NCI-H510A treated with DMSO at 0.1 percent for 48 hours (cell line): Measurements from ENCODE around the gene YPEL5.
A peak's percentile ranks its signal among the peaks of the same experiment; 100 is the strongest.
"Not testable (repeated sequence)": the region's sequence is repeated elsewhere in the genome, so short reads cannot be mapped to it uniquely, and the experiment has no call there.

ENCODE experiments used
- DNase-seq: peaks from one replicate; lab custom pipeline; 2025; lab: John Stamatoyannopoulos, UW

YPEL5 gene

DNA sequence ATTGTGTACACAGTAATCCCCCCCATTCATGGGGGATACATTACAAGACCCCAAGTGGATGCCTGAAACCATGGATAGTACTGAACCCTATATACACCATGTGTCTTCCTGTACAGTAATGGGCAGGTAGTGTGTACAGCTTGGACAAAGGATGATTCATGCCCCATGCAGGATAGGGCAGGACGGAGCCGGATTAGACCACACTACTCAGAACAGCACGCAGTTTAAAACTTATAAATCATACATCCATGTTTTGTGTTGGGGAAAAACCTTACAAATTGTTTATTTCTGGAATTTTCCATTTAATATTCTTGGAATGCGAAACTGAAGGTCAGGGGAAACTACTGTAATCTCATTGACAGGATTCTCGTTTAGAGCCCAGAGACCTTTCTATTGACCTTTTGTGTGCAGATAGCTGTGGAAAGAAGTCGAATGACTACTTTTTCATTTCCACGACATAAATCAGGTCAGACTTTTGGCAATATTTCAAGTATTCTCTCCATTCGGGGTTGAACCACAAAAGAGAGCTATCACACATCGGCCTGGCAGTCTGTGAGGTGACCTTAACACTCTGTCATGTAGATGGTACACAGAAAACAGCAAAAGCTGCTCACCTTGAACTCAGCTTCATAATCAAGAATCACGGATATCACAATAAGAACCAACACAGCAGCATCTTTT, 9.9 kb upstream of the YPEL5 start:
- DNase-seq, result no peak

DNA sequence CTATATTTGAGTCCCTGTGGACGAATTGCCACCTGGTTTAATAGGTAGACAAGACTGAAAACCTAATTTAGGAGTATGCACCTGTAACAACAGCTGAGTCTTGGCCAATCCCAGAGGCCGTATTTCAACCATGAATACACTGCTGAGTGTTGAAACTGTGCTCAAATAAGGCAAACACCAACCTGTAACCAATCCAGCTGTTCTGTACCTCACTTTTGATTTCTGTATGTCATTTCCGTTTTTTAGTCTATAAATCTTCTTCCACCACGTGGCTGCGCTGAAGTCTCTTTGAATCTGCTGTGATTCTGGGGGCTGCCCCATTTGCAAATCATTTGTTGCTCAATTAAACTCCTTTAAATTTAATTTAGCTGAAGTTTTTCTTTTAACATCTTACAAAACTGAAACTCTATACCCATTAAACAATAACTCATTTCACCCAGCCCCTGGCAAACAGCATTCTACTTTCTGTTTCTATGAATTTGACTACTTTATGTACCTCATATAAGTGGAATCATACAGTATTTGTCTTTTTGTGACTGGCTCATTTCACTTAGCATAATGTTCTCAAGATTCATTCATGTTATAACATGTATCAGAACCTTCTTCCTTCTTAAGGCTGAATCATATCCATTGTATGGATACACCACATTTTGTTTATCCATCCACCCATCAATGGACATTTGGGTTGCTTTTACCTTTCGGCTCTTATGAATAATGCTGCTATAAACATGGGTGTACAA, 7.5 kb upstream of the YPEL5 start:
- DNase-seq, result no peak

DNA sequence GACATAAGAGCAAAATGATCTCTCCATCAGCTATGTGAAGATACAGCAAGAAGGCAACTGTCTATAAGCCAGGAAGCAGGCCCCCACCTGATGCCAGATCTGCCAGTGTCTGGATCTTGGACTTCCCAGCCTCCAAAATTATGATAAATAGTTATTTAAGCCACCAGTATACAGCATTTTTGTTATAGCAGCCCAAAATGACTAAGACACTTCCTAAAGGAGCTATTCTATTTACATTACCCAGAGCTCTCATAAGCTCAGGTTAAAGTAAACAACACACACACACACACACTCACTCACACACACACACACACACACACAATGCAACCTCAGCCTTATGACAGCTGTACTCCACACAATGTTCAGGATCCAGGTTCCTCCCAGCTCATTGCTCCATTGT, 5.7 kb upstream of the YPEL5 start:
- no peak for DNase-seq

DNA sequence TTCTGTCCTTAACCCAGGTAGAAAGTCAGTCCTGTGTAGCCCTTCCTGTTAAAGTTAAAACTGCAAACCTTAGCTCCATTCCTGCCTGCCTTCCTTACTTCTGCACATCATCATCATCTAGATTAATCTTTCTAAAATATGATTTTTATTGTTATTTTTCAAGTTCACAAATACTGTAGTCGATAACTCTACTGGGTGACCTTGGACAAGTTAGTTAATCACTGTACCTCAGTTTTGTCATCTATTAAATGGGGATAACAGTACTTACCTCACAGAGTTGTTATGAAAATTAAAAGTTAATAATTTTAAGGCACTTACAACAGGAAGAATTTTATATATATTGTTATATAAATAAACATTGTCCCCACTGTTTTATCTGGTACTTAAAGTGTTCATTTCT, 2.5 kb upstream of the YPEL5 start:
- no peak for DNase-seq

DNA sequence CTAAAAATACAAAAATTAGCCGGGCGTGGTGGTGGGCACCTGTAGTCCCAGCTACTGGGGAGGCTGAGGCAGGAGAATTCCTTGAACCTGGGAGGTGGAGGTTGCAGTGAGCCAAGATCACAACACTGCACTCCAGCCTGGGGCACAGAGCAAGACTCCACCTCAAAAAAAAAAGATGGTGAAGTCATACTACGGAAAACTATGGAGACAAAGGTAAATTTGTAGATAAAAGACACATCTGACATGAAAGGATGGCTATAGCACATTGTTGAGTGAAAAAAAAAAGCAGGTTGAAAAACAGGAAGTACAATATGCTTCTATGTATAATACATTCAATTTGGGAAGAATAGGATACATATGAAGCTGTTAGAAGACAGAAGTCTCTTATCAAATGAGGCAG, 1.9 kb upstream of the YPEL5 start:
- not testable (repeated sequence) for DNase-seq

DNA sequence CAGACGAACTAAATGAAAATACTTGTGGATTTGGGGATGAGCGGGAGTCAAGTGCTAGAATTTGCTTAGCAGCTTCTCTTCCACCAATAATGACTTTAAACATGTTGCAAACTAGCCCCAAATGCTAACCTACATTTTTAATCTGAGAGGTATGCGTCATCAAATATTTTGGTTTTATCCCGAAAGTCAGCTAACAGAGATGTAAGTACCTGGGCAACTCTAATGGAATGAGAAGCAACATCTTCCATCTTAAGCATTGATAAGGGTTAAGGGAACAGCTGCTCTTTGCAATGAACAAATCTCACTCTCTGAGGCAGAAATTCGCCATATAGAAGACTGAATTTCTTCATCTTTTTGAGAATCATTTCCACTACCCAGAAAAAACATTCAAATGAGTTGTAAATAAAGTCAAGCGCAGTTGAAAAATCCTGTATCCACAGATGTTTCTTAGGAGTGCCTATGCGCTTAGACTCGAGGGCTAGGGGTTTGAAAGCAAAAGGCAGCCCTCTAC, 926 bp upstream of the YPEL5 start:
- no peak for DNase-seq

DNA sequence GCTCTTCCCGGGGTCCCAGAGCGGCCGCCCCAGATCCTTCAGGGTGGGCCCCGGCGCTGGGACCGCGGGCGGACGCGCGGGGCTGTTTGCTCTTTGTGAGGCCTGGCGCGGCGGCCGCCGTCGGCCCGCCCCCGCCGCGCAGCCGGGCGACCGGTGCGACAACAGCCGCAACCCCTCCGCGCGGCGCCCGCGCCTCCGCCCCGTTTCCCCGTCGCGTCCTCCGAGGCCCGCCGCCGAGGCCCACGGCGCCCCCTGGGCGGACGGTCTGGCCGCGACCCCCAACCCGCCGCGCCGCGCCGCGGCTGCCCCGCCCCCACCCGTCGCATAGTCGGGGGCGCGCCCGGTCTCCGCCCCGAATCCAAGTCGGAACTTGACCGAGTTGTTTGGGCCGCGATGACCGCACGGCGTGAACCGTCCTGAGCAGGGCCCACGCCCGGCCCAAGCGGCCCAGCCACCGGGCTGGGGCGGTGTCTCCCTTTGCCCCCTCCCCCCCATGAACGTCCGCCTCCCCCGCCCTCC, 448 bp downstream of the YPEL5 start:
- DNase-seq, result no peak

DNA sequence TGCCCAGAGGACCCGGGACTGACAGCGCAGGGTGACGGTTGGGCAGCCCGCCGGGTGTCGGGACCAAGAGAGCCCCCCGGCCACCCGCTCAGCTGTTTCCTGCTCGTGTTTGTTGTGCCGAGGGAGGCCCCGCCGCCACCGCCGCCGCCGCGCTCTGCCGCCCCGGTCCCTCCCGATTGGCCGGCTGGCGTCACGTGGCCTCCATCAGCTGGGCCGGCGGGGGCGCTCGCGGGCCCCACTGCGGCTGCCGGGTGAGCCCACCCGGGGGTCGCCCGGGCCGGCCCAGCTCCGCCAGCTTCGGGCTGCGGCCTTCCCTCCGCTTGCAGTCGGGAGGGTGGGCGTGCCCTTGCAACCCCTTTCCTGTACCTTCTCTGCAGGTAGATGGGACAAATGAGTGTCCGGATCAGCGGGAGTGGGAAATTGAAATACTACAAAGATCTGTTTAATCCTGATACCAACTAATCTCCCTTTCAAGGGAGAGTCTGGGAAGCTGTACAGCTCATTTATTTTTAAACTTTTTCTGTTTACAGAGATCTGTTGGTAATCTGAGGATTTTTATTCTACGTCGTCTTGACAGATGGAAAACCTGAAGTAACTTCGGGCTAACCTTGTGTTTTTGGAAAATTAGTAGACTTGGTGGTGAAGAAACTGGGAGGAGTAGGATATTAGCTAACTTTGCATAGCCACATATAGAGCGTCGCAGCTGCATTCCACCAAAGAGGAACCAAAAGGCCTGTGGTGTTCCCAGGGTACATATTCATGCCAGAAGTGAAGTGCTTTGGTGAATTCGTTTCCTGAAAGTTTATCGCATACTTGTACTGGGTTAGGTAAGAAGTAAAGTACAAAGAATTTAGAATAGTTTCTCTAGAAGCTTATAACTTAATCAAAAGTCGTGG, 1.2 kb downstream of the YPEL5 start:
- peak; percentile 40 for DNase-seq

DNA sequence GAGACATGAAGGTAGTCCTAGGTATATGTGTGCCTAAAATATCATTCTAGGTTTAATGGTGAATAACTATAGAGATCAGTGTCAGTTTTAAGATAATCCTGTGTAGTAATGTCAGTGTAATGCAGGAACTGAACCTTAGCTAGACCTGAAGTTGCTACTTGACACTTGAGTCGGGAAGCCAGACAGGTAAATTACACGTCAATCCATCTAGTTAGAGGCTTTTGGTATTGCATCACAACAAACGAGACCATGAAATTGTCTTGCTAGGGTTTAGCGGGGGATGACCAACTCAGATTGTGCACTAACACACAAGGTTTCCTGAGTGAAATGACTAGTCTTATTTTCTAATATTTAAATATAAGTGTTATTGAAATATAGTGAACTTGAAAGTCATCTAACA, 2.0 kb downstream of the YPEL5 start:
- no peak for DNase-seq

DNA sequence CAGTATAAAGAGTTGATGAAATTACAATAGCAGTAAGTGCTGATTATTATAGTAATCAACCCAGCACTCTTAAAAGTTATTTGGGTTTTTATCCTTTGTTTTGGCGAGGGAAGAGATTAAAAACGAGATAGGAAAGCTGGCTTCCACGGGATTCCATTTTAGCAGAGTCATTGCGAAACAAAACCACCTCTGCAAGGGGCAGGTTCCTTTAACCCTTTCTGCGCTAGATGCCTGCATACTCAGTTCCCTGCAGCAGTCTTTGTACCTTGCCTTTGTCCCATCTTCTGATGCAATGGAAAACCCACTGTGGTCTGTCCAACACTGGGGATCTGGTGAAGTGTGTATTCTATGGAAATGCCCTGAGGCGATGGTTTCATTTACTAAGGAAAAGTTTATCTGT, 2.7 kb downstream of the YPEL5 start:
- no peak for DNase-seq

DNA sequence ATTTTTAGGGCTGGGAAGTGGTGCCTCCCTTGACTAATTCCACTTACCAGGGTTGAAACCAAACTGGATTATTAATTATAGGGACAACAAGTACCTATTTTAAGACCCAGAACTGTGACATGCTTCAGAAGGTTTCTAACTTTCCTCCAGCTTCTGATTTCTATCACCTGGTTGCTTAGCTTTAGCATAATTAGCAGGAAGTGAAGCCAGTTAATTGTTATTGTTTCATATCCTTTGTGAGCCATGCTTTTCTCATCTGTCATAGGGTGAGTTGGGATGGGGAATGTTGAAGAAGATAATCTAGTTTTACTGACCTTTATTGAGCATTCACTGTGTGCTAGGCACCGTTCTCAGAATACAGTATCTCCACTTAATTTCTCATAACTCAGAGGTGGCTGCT, 3.2 kb downstream of the YPEL5 start:
- DNase-seq, result no peak

DNA sequence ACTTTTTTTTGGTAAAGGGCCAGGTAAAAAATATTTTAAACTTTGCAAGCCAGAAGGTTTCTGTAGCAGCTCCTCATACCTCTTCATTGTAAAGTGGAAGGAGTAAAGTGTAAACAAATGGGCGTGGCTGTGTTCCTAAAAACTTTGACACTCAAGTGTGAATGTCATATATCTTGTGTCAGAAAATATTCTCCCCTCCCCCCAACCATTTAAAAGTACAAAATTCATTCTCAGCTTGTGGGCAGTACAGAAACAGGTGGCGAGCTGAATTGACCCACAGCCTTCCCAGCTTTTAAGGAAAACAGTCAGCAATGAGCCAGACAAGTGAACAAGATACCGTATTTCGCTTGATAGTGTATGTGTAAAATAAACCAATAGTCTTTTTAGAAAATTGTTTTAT, 4.0 kb downstream of the YPEL5 start:
- no peak for DNase-seq

DNA sequence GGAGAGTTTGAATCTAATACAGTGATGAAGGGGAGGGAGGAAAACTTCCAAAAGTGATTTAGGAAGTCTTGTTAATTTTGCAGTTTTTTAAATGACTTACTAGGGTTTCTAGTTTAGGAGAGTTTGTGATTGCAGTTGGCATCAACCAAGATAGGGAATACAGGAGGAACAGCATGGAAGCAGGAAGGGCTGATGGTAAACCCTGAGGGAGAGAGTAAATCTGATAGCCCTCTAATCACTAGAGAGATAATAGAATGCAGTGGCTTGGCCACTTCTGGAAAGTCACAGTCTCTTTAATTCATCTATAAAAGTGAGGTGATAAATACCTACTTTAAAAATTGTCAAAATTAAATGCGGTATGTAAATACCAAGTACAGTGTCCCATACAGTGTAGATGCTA, 5.6 kb downstream of the YPEL5 start:
- DNase-seq, result no peak

DNA sequence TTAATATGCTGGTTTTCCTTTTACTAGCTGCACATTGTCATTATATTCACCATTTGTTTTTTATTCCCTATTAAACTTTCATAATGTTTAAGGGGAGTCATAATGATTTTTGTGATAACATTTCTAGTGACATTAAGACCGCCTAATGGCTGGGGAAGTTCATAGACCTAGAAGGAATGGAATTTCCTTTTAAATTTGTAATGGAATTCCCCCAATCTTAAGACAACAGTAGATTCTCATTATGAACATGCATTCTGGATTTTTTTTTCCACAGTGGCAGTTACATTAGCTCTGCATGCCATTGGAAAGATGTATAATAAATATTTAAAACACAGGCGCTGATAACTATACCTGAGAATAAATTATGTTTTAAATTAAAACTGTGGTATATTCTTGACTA, 8.4 kb downstream of the YPEL5 start:
- DNase-seq, result no peak

DNA sequence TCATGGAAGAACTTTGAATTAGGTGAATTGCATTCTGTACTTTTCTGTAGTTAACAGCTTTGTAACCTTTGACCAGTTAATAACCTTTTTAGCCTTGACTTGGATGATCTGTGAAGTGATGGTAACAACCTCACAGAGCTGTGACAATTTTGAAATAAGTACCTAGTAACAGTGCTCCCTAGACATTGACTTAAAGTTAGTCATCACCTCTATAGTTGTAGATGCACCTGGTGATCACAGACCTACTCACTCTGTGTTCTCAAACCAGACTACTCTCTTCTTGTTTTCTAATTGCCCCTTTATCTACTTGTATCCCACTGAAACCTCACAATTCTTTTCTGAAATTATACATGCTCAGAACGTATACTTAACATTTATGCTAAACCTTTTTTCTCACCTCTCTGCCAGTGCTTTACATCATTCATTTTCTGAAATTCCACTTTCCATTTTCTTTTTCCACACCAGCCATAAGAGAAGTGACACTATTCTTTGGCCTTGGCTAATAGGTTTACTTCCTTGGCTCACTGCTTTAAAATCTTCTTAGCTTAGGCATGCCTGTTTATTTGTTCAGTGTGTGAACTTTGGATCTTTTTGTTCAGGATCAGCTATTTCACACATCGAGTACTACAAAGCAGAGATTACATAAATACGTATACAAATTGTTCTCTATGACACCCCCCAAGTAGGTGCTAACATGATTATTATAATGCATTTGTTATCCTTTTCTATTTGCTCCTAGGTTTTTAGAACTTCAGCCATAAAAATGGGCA, 9.3 kb downstream of the YPEL5 start:
- DNase-seq, result no peak

DNA sequence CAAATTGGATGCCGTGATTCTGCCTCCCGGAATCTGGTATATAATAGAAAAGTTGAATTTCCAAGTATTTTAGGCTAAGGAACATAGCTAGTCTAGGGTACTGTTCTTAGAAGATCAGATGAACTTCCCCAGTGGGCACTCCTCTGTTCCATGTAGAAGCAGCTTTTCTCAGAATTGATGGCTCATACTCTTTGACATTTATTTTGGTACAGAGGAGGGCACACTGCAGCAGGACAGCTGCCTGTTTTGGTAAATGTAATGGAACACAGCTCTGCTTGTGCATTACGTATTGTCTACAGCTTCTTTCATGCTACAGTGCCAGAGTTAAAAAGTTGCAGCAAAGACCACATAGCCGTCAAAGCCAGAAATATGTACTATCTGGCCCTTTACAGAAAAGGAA, 10.8 kb downstream of the YPEL5 start:
- no peak for DNase-seq

DNA sequence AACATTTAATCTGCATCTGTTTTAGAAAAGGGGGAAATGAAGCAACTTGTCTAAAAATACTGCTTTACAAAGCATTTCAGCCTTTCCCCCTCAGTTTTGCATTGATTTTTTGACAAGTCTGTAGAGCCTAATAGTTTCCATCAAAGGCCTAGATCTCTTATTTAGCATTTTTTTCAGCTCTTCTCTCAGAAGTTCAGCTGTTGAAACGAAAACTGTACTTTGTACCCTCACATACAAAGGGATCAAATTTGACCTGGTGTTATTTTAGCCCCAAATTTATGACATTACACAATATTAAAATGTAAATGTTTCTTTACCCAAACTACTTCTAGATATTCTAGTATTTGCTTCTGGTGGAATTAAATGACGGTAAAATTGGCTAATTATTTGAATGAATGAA, 13.0 kb downstream of the YPEL5 start:
- DNase-seq, result no peak

DNA sequence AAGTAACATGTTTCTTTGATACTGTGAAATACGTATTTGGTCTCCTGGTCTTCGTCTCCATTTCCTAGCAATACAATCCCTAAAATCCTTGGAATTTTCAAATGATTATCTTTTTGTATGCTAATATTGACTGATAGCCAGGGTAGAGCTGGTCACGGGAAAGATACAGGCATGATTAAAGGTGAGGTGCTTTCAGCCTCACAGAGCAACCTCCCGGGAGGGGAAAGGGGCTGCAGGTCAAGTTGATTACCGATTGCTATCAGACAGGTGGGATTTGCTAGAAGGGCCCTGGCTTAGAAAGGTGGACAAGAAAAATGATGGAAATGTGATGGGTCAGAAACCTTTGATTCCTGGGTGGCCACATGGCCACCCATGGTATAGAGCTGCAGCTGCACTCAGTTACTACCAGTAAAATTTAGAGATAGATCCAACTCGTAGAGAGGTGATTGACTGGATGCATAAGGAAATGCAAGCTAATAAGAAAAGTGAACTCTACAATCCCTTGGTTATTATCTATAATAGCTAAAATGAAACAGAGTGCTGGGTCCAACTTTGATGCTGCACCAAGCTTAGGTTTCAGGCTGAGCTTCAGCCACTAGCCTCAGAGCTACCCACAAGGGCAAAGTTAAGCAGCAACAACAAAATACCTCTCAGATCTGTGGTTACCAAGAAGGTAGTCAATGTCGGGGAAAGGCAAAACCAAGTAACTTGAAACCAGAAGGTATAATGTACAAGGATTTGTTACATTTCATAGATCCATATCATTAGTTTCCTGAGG, 15.3 kb downstream of the YPEL5 start:
- DNase-seq, result no peak

DNA sequence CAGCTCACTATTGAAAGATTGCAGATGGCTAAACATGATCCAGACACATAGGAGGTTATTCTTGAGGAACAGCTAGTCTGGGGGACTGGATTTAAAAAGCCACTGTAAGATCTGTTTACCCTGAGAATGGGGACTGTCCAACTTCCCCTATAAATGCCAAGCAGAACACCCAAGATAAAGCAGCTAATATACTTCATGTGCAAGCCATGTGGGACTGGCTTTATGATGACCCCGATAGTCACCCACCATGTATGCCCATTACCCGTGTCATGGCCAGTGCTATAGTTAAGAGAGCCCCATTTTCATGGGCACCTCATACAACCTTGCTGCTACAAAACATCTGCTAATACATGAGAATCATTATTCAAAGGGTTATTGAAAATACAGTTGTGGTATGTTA, 16.0 kb downstream of the YPEL5 start:
- DNase-seq, result no peak

DNA sequence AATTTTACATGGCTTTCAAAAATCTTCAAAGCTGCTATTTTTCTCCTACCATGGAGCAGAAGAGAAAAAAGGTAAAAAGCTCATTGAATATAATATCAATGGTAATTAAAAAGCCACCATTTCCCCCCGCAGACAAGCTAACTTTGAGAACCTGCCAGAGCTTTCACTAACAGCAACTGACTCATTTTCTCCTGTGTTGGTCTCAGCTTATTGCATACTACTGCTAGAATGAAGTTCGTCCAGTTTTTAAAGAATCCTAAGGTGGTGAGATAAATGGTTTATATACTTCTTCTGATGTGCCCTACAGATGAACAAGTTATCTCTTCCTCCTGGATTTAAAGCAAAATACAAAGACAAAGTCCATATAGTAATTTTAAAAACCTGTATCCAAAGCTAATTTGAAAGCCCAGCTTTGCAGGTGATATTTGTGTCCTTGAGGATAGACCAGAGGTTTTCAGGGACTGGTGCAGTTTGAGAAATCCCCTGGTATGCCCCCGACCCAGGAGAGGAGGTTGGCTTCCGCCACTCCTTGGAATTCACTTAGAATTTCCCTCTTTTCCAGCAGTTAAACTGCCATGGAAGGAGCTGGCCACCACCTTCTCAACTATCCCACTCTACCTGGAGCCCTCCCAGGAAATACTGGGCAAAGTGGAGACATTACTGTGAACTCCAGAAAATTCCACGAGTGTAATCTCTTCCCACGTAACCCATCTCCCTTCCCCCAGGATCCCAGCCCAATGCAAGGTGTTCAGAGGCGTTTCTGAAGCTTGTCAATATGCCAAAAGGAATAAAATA, 17.5 kb downstream of the YPEL5 start:
- no peak for DNase-seq
